ENCODE measurements around the gene ATP6V0C. TPM values are rescaled to one million over a fixed set of nuclear protein-coding genes. Genes with fewer than 3 reads are reported as not detected.
A peak's percentile ranks its signal among the peaks of the same experiment; 100 is the strongest.

Gene ATP6V0C
- total RNA-seq, 1 donor: 18.8 TPM

DNA sequence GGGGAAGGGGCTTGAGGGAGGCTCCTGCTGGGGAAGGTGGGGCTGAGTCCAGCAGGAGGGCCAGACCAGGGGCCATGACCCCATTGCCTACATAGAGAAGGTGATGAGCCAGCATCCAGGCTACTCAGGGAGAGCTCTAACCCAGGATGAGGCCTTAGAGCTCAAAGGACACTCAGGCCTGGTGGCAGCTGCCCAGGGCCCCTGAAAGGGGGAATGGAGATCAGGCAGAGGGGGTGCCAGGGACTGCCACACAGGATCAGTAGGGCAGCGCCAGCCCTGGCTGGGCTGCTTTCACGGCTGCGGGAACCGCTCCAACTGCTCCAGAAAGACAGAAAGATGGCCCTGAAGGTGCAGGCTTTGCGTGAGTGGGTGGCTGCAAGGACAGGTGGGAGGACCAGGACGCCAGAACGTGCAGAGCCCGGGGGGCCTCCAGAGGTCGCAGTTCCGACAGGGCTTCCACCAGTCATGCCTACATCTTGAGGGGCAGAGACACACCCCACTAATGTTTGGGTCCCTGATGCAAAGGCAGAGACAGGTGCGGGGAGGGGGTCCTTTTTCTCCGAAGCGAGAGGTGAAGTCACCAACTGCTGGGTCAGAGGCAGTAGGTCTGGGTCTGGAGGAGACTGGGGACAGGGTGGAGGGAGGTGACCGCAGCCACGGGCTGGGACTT lies 882 bp upstream of the ATP6V0C start:
- H3K4me3 ChIP-seq (ENCODE audit: insufficient read depth, low read length): peak overlapping the region; percentile 98
- H3K9me3 ChIP-seq (ENCODE audit: low read depth, low read length): no peaks in the 10 kb centered on the region
- H3K27me3 ChIP-seq (ENCODE audit: insufficient read depth, low read length): no peaks in the 10 kb centered on the region
- TF ChIP-seq, protein P1, sequence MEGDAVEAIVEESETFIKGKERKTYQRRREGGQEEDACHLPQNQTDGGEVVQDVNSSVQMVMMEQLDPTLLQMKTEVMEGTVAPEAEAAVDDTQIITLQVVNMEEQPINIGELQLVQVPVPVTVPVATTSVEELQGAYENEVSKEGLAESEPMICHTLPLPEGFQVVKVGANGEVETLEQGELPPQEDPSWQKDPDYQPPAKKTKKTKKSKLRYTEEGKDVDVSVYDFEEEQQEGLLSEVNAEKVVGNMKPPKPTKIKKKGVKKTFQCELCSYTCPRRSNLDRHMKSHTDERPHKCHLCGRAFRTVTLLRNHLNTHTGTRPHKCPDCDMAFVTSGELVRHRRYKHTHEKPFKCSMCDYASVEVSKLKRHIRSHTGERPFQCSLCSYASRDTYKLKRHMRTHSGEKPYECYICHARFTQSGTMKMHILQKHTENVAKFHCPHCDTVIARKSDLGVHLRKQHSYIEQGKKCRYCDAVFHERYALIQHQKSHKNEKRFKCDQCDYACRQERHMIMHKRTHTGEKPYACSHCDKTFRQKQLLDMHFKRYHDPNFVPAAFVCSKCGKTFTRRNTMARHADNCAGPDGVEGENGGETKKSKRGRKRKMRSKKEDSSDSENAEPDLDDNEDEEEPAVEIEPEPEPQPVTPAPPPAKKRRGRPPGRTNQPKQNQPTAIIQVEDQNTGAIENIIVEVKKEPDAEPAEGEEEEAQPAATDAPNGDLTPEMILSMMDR (IDR thresholded peaks at IDR 0.05; ENCODE audit: extremely low read depth, low read depth, low read length): peak; percentile 12
- H2AFZ ChIP-seq (ENCODE audit: low read length): peak overlapping the region; percentile 68
- peaks cover 5% of the 10 kb centered on the region for H3K36me3 ChIP-seq (ENCODE audit: insufficient read depth, low read length)
- H3K4me2 ChIP-seq (ENCODE audit: insufficient read depth, low read length): peak overlapping the region; percentile 77
- H3K27ac ChIP-seq (ENCODE audit: low read depth, low read length): no peak overlapping the region
- DNase-seq (ENCODE audit: insufficient read length, low spot score, missing footprints): peak; percentile 83
- H3K4me1 ChIP-seq (ENCODE audit: insufficient read depth, low read length): peaks cover 39% of the 10 kb centered on the region
- peaks cover 34% of the 10 kb centered on the region for H4K20me1 ChIP-seq (ENCODE audit: insufficient read depth, low read length)
- H3K79me2 ChIP-seq (ENCODE audit: insufficient read depth, low read length): peaks cover 40% of the 10 kb centered on the region

DNA sequence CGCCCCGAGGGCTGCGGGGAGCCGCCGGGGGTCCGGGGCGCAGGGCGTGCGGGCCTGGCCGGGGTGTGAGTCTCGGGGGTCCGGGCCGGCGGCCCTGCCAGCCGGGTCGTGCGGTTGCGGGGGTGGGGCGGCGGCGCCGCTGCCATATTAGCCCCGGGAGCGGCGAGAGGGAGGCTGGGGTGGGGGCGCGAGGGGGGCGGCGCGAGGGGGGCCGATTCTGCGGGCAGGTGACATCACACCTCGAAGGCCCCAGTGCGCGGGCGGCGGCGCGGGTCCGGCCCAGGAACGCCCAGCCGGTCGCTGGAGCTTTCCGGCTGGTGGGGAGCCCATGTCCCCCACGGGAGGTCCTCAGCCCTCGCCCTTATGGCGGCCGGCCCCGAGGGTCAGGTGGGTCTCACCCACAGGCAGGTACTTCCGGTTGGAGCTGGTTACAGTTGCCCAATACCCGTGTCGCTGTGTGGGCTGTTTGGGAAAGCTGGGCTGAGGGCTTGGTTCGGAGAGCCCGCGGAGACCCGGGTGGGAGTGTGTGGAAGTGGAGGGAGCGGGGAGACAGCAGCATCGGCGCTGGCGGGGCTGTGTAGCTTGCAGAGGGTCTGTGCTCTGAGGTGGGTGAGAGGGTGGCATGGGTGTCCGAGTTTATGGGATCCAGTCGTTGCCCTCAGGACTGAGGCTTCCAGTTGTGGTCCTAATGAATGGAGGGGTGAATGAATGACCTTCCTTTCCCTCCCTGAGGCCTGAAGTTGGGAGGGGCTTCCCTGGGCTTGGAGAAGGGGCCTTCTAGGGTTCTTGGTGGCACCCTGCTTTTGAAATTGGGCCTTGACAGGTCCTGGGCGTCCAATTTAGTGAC lies 804 bp downstream of the ATP6V0C start:
- no peak overlapping the region for H2AFZ ChIP-seq (ENCODE audit: low read length)
- peak; percentile 92 for DNase-seq (ENCODE audit: insufficient read length, low spot score, missing footprints)

DNA sequence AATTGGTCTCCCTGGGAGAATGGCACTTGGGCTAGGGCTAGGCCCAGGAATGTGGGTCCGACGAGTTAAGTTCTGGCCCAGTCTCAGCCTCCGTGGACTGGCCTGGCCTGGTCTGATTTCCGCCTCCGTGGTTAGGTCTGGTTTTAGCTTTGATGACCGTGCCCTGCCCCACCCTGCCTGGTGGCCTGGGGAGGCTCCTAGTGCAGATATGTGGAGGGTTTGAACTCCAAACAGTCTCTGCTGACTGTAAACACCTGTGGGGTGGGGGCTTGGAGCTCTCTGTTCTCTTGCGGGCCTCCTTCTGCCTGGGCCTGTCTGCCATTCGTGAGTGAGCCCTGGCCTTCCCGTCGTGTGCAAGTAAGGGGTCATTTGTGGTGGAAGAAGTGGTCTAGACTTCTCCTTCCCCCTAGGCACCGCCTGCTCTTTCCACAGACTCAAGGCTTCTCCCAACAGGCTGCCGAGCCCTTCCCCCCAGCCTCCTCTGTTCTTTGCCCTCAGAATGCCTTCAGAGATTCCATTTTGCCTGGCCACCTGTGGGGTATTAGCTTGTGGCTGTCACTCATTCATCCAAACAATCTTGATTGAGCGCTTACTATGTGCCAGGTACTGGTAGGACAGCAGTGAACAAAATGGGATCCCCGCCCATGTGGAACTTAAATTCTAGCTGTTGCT lies 1.6 kb downstream of the ATP6V0C start:
- TF ChIP-seq, protein P1 (IDR thresholded peaks at IDR 0.05; ENCODE audit: extremely low read depth, low read depth, low read length): no peak
- H3K27me3 ChIP-seq (ENCODE audit: insufficient read depth, low read length): no peaks in the 10 kb centered on the region
- peaks cover 52% of the 10 kb centered on the region for H4K20me1 ChIP-seq (ENCODE audit: insufficient read depth, low read length)
- peak overlapping the region; percentile 98 for H3K4me3 ChIP-seq (ENCODE audit: insufficient read depth, low read length)
- H2AFZ ChIP-seq (ENCODE audit: low read length): no peak overlapping the region
- H3K4me2 ChIP-seq (ENCODE audit: insufficient read depth, low read length): peak overlapping the region; percentile 99
- H3K27ac ChIP-seq (ENCODE audit: low read depth, low read length): peak overlapping the region; percentile 93
- H3K4me1 ChIP-seq (ENCODE audit: insufficient read depth, low read length): peaks cover 44% of the 10 kb centered on the region
- H3K9me3 ChIP-seq (ENCODE audit: low read depth, low read length): no peaks in the 10 kb centered on the region
- DNase-seq (ENCODE audit: insufficient read length, low spot score, missing footprints): peak; percentile 92
- H3K36me3 ChIP-seq (ENCODE audit: insufficient read depth, low read length): peaks cover 9% of the 10 kb centered on the region
- peaks cover 61% of the 10 kb centered on the region for H3K79me2 ChIP-seq (ENCODE audit: insufficient read depth, low read length)

More for the DNA sequence above, 804 bp downstream of the ATP6V0C start:
- H3K9me3 ChIP-seq (ENCODE audit: low read depth, low read length): no peaks in the 10 kb centered on the region
- H3K4me2 ChIP-seq (ENCODE audit: insufficient read depth, low read length): peak overlapping the region; percentile 99
- TF ChIP-seq, protein P1 (IDR thresholded peaks at IDR 0.05; ENCODE audit: extremely low read depth, low read depth, low read length): no peak
- H3K27ac ChIP-seq (ENCODE audit: low read depth, low read length): peak overlapping the region; percentile 93
- H3K4me1 ChIP-seq (ENCODE audit: insufficient read depth, low read length): peaks cover 43% of the 10 kb centered on the region
- peaks cover 9% of the 10 kb centered on the region for H3K36me3 ChIP-seq (ENCODE audit: insufficient read depth, low read length)
- peaks cover 51% of the 10 kb centered on the region for H4K20me1 ChIP-seq (ENCODE audit: insufficient read depth, low read length)
- H3K27me3 ChIP-seq (ENCODE audit: insufficient read depth, low read length): no peaks in the 10 kb centered on the region
- H3K4me3 ChIP-seq (ENCODE audit: insufficient read depth, low read length): peak overlapping the region; percentile 98
- H3K79me2 ChIP-seq (ENCODE audit: insufficient read depth, low read length): peaks cover 57% of the 10 kb centered on the region

Measured in osteoblast (primary cell).